IPS-20b (cell line): ENCODE results near the gene ATL2.
"Not testable (repeated sequence)": the region's sequence is repeated elsewhere in the genome, so short reads cannot be mapped to it uniquely, and the experiment has no call there.

Experiments used
- H3K27ac ChIP-seq: one replicate; pipeline ENCODE4 v1.5.1; 2013; ENCODE audit warnings: low read length
- H3K27me3 ChIP-seq: 2 replicates; pipeline ENCODE4 v1.6.1; 2013; ENCODE audit warnings: mild to moderate bottlenecking, low read length, inconsistent platforms; ENCODE audit not compliant: insufficient read depth
- H3K36me3 ChIP-seq: 2 replicates; pipeline ENCODE4 v1.6.1; 2013; ENCODE audit warnings: low read depth, mild to moderate bottlenecking, inconsistent platforms, low read length, moderate library complexity; ENCODE audit not compliant: insufficient read depth
- H3K4me1 ChIP-seq: 2 replicates; pipeline ENCODE4 v1.6.1; 2013; ENCODE audit warnings: mild to moderate bottlenecking, control low read depth, inconsistent platforms, low read length, moderate library complexity; ENCODE audit not compliant: insufficient read depth
- H3K4me3 ChIP-seq: 2 replicates; pipeline ENCODE4 v1.5.1; 2013; ENCODE audit warnings: mild to moderate bottlenecking, low read length, inconsistent platforms
- H3K9ac ChIP-seq: 2 replicates; pipeline ENCODE4 v1.6.1; 2013; ENCODE audit warnings: low read depth, mild to moderate bottlenecking, inconsistent platforms, low read length, moderate library complexity
- H3K9me3 ChIP-seq: 2 replicates; pipeline ENCODE4 v1.6.1; 2013; ENCODE audit warnings: mild to moderate bottlenecking, low read depth, low read length, inconsistent platforms; ENCODE audit not compliant: insufficient read depth

Gene ATL2

GRCh38 chr2:38377050-38377828 lies at the start of gene ATL2:
TSS of gene ATL2 (minus strand) at chr2:38377273. CDS start at chr2:38377260, 13 bp downstream.
- Histone ChIP-seq H3K4me1 (peaks cover 12% of the 10 kb centered on the region; the same call in 1 of the 2 replicates), H3K4me3 (peak within 1 kb of the TSS; percentile 96), H3K27ac (peak within 1 kb of the TSS; percentile 93), H3K9me3 (no peaks in the 10 kb centered on the region), H3K9ac (peak within 1 kb of the TSS; percentile 92), H3K36me3 (peaks cover 12% of the 10 kb centered on the region; the same call in 1 of the 2 replicates), H3K27me3 (no peaks in the 10 kb centered on the region)

DNA sequence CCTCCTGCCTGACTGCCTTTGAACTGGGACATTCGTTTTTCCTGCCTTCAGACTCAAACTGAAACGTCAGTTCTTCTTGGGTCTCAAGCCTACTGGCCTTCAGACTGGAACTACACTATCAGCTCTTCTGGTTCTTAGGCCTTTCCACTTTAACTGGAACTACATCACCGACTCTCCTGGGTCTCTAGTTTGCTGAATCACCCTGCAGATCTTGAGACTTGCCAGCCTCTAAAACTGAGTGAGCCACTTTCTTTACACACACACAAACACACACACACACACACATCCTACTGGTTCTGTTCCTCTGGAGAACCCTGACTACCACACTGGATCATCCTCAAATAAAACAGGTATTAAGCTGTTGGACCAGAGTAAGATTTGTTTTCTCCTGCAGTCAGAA lies 46.7 kb upstream of the ATL2 start:
- Histone ChIP-seq H3K36me3 (no peaks in the 10 kb centered on the region), H3K27ac (no peak overlapping the region), H3K4me1 (peaks cover 8% of the 10 kb centered on the region; the same call in 1 of the 2 replicates), H3K9me3 (no peaks in the 10 kb centered on the region), H3K27me3 (no peaks in the 10 kb centered on the region), H3K4me3 (no peak overlapping the region), H3K9ac (no peak overlapping the region)

DNA sequence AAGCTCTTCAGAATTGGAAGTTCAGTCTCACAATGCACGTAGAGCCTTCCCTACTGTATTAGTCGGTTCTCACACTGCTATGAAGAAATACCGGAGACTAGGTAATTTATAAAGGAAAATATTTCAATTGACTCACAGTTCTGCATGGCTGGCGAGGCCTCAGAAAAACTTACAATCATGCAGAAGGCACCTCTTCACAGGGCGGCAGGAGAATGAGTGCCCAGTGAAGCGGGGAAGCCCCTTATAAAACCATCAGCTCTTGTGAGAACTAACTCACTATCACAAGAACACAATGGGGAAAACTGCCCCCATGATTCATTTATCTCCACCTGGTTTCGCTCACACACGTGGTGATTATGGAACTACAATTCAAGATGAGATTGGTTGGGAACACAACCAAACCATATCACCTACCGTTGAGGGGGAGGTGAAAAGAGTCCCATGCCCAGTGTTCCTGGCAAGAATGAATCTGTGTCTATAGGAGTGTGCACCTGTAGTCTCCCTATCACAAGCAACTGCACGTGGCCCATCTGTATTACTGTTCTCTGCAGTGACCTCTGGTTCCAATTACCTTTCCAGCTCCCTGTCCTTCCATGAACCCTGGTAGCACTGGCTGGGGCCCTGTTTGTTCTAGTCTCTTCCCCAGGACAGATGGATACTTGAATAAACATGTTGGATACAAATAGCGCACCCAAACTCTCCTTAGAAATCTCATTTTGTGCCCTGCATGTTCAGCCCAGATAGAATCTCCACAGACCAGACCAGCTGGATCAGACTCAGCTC lies 44.4 kb upstream of the ATL2 start:
- H3K4me3 ChIP-seq = no peak overlapping the region
- H3K4me1 ChIP-seq = no peaks in the 10 kb centered on the region
- no peak overlapping the region for H3K9ac ChIP-seq
- H3K9me3 ChIP-seq = no peaks in the 10 kb centered on the region
- no peak overlapping the region for H3K27ac ChIP-seq
- H3K27me3 ChIP-seq = no peaks in the 10 kb centered on the region
- H3K36me3 ChIP-seq = no peaks in the 10 kb centered on the region

GRCh38 chr2:38419499-38419898 lies 42.4 kb upstream of the ATL2 start:
- Histone ChIP-seq H3K27me3 (no peaks in the 10 kb centered on the region), H3K4me1 (no peaks in the 10 kb centered on the region), H3K4me3 (no peak overlapping the region), H3K36me3 (no peaks in the 10 kb centered on the region), H3K9ac (no peak overlapping the region), H3K9me3 (no peaks in the 10 kb centered on the region), H3K27ac (no peak overlapping the region)

DNA sequence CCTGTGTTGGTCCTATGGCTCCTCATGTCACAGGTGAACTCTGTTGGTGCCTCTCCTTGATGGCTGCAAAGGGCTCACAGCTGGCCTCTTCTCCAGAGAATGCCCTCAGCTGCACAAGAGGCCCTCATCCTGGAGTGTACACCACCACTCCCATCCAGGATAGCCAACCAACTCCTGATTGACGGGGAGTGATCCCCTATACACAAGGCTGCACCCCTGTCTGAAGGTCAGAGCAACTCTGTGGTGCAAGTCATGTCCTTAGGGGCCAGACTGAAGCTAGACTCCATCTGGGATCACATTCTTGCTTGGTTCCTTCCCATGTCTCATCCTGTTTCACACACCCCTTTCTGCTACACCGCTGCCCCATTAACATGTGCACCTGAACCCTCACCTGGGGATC lies 41.7 kb upstream of the ATL2 start:
- no peaks in the 10 kb centered on the region for H3K4me1 ChIP-seq
- no peaks in the 10 kb centered on the region for H3K36me3 ChIP-seq
- no peak overlapping the region for H3K27ac ChIP-seq
- no peak overlapping the region for H3K9ac ChIP-seq
- no peak overlapping the region for H3K4me3 ChIP-seq
- H3K9me3 ChIP-seq = no peaks in the 10 kb centered on the region
- no peaks in the 10 kb centered on the region for H3K27me3 ChIP-seq

- H3K9ac ChIP-seq = no peak overlapping the region
- no peaks in the 10 kb centered on the region for H3K27me3 ChIP-seq
- no peaks in the 10 kb centered on the region for H3K4me1 ChIP-seq
- no peak overlapping the region for H3K4me3 ChIP-seq
- no peaks in the 10 kb centered on the region for H3K36me3 ChIP-seq
- no peak overlapping the region for H3K27ac ChIP-seq
- peaks cover under 1% of the 10 kb centered on the region for H3K9me3 ChIP-seq
Observed at GRCh38 chr2:38417745-38418689, 40.9 kb upstream of the ATL2 start.

DNA sequence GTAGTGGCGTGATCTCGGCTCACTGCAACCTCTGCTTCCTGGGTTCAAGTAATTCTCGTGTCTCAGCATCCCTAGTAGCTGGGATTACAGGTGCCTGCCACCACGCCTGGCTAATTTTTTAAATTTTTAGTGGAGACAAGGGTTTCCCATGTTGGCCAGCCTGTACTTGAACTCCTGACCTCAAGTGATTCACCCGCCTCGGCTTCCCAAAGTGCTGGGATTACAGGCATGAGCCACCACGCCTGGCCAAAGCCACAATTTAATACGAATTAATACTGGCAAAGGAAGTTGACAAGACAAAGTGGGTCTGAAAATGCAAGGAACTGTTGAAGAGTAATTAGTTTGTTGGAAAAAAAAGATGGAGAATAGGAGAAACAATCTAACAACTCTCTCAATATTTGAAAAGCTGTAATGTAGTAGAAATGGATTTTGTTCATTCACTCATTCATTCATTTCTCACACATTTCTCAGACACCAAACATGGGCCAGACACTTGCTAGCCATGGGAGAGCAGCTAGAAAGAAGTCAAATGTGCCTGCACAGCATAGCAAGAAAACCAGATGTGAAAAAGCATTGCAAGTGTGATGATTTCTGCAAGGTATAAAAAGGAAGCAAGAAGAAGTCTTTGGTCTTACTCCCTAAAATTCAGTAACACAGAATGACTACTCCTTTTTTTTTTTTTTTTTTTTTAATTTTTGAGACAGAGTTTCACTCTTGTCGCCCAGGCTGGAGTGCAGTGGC lies 39.4 kb upstream of the ATL2 start:
- Histone ChIP-seq H3K9me3 (peaks cover 12% of the 10 kb centered on the region), H3K36me3 (no peaks in the 10 kb centered on the region), H3K4me1 (no peaks in the 10 kb centered on the region), H3K4me3 (no peak overlapping the region), H3K9ac (no peak overlapping the region), H3K27me3 (no peaks in the 10 kb centered on the region), H3K27ac (no peak overlapping the region)

- Histone ChIP-seq H3K4me1 (no peaks in the 10 kb centered on the region), H3K9me3 (peaks cover 12% of the 10 kb centered on the region), H3K4me3 (no peak overlapping the region), H3K36me3 (no peaks in the 10 kb centered on the region), H3K27ac (no peak overlapping the region), H3K9ac (no peak overlapping the region), H3K27me3 (no peaks in the 10 kb centered on the region)
Observed at GRCh38 chr2:38415728-38416291, 38.7 kb upstream of the ATL2 start.

DNA sequence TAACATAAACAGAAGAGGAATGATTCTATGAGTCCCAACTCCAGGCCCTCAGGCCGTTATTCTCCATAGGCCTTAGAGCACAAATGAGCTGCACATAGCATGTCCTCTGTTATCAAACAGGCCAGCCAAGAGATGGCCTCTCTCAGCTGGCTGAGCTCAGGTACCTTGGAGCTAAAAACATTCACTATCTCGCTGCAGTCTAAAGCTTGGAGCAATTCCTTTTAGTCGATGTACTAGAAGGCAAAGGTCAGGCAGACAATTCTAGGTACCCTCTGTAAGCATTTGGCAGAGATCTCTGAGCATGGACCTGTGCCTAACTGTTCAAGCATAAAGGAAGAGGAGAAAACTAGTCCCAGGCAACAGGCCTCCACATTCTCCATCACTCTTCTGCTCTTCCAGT lies 38.0 kb upstream of the ATL2 start:
- Histone ChIP-seq H3K36me3 (no peaks in the 10 kb centered on the region), H3K27ac (no peak overlapping the region), H3K4me1 (no peaks in the 10 kb centered on the region), H3K27me3 (no peaks in the 10 kb centered on the region), H3K4me3 (no peak overlapping the region), H3K9ac (no peak overlapping the region), H3K9me3 (peaks cover 12% of the 10 kb centered on the region)

GRCh38 chr2:38412235-38412871 lies 35.3 kb upstream of the ATL2 start:
- H3K4me3 ChIP-seq, H3K27ac ChIP-seq, H3K27me3 ChIP-seq, H3K4me1 ChIP-seq, H3K9ac ChIP-seq, H3K36me3 ChIP-seq: not testable (repeated sequence)
- H3K9me3 ChIP-seq = peaks cover 12% of the 10 kb centered on the region
